Stimulated activated CD4-positive, alpha-beta T cell treated with anti-CD3 and anti-CD28 coated beads, Interleukin-4, amount 100 ng/mL, for 24 hours (primary cell): ENCODE results near the gene PLIN3.
"Not testable (repeated sequence)": the region's sequence is repeated elsewhere in the genome, so short reads cannot be mapped to it uniquely, and the experiment has no call there.

Experiments
- DNase-seq: peaks from one replicate; pipeline ENCODE4 v3.0.0-alpha.2; 2020

Gene PLIN3

GRCh38 chr19:4844348-4845179 lies 22.9 kb downstream of the PLIN3 start:
- DNase-seq: no peak

GRCh38 chr19:4843647-4843965 lies 23.9 kb downstream of the PLIN3 start:
- no peak for DNase-seq

GRCh38 chr19:4839192-4839591 lies 28.3 kb downstream of the PLIN3 start:
- no peak for DNase-seq

- DNase-seq: no peak
Measured at GRCh38 chr19:4832776-4833175, 34.7 kb downstream of the PLIN3 start.

- DNase-seq: not testable (repeated sequence)
Measured at GRCh38 chr19:4831979-4832340, 35.5 kb downstream of the PLIN3 start.

- DNase-seq: peak; percentile 81
Measured at GRCh38 chr19:4831304-4831978, 36.0 kb downstream of the PLIN3 start, which contains the start of gene TICAM1. TSS of gene TICAM1 (minus strand) at chr19:4831712. CDS start at chr19:4818377, 13,335 bp downstream.

GRCh38 chr19:4830768-4831265 lies 36.6 kb downstream of the PLIN3 start:
- no peak for DNase-seq

GRCh38 chr19:4830332-4830731 lies 37.1 kb downstream of the PLIN3 start:
- no peak for DNase-seq

GRCh38 chr19:4829001-4829712 lies 38.3 kb downstream of the PLIN3 start:
- no peak for DNase-seq

GRCh38 chr19:4823577-4823976 lies 43.9 kb downstream of the PLIN3 start:
- no peak for DNase-seq

- DNase-seq: not testable (repeated sequence)
Measured at GRCh38 chr19:4822354-4822753, 45.1 kb downstream of the PLIN3 start.

GRCh38 chr19:4821265-4821664 lies 46.2 kb downstream of the PLIN3 start:
- no peak for DNase-seq

- no peak for DNase-seq
Measured at GRCh38 chr19:4817467-4818277, 49.8 kb downstream of the PLIN3 start.

GRCh38 chr19:4816950-4817278 lies 50.6 kb downstream of the PLIN3 start:
- no peak for DNase-seq

- no peak for DNase-seq
Measured at GRCh38 chr19:4816202-4816949, 51.1 kb downstream of the PLIN3 start.

- DNase-seq: peak; percentile 86
Measured at GRCh38 chr19:4815426-4816201, 51.9 kb downstream of the PLIN3 start.

- no peak for DNase-seq
Measured at GRCh38 chr19:4814625-4815425, 52.6 kb downstream of the PLIN3 start.

- DNase-seq: peak; percentile 92
Measured at GRCh38 chr19:4811328-4812131, 55.9 kb downstream of the PLIN3 start.

- no peak for DNase-seq
Measured at GRCh38 chr19:4807188-4807587, 60.3 kb downstream of the PLIN3 start.

GRCh38 chr19:4806384-4806783 lies 61.1 kb downstream of the PLIN3 start:
- no peak for DNase-seq
